ENCODE data around the gene NAMPT.

NAMPT gene

GRCh38 chr7:106273009-106273668 is 11.6 kb downstream of the NAMPT start:
- DNase-seq (ENCODE audit: low read depth): no peak

- no peak for DNase-seq (ENCODE audit: low read depth)
Measured at GRCh38 chr7:106270122-106270977, 14.4 kb downstream of the NAMPT start.

- no peak for DNase-seq (ENCODE audit: low read depth)
Measured at GRCh38 chr7:106269254-106269961, 15.4 kb downstream of the NAMPT start.

GRCh38 chr7:106265133-106265532 is 19.6 kb downstream of the NAMPT start:
- no peak for DNase-seq (ENCODE audit: low read depth)

- no peak for DNase-seq (ENCODE audit: low read depth)
Measured at GRCh38 chr7:106262221-106262881, 22.4 kb downstream of the NAMPT start.

- DNase-seq (ENCODE audit: low read depth): no peak
Measured at GRCh38 chr7:106260136-106260561, 24.6 kb downstream of the NAMPT start.

- DNase-seq (ENCODE audit: low read depth): no peak
Measured at GRCh38 chr7:106258789-106259188, 26.0 kb downstream of the NAMPT start.

GRCh38 chr7:106257752-106258151 is 27.0 kb downstream of the NAMPT start:
- DNase-seq (ENCODE audit: low read depth): no peak

- DNase-seq (ENCODE audit: low read depth): no peak
Measured at GRCh38 chr7:106256144-106256543, 28.6 kb downstream of the NAMPT start.

- no peak for DNase-seq (ENCODE audit: low read depth)
Measured at GRCh38 chr7:106255246-106255645, 29.5 kb downstream of the NAMPT start.

- DNase-seq (ENCODE audit: low read depth): no peak
Measured at GRCh38 chr7:106254525-106255116, 30.2 kb downstream of the NAMPT start.

- DNase-seq (ENCODE audit: low read depth): no peak
Measured at GRCh38 chr7:106252568-106252967, 32.2 kb downstream of the NAMPT start.

- DNase-seq (ENCODE audit: low read depth): no peak
Measured at GRCh38 chr7:106249488-106249887, 35.3 kb downstream of the NAMPT start.

- DNase-seq (ENCODE audit: low read depth): no peak
Measured at GRCh38 chr7:106248600-106248999, 36.2 kb downstream of the NAMPT start.

- DNase-seq (ENCODE audit: low read depth): no peak
Measured at GRCh38 chr7:106247841-106248240, 36.9 kb downstream of the NAMPT start.

GRCh38 chr7:106246902-106247711 is 37.7 kb downstream of the NAMPT start:
- DNase-seq (ENCODE audit: low read depth): no peak

- no peak for DNase-seq (ENCODE audit: low read depth)
Measured at GRCh38 chr7:106243893-106244292, 40.9 kb downstream of the NAMPT start.

GRCh38 chr7:106239406-106239805 is 45.4 kb downstream of the NAMPT start:
- no peak for DNase-seq (ENCODE audit: low read depth)

- DNase-seq (ENCODE audit: low read depth): no peak
Measured at GRCh38 chr7:106238830-106239229, 46.0 kb downstream of the NAMPT start.

GRCh38 chr7:106236065-106236464 is 48.7 kb downstream of the NAMPT start:
- no peak for DNase-seq (ENCODE audit: low read depth)

- no peak for DNase-seq (ENCODE audit: low read depth)
Measured at GRCh38 chr7:106234425-106234824, 50.4 kb downstream of the NAMPT start.

Data from stimulated activated CD8-positive, alpha-beta memory T cell treated with anti-CD3 and anti-CD28 coated beads, Interleukin-4, amount 100 ng/mL, for 24 hours (primary cell).